ENCODE measurements around the gene EFCAB8.

DNA sequence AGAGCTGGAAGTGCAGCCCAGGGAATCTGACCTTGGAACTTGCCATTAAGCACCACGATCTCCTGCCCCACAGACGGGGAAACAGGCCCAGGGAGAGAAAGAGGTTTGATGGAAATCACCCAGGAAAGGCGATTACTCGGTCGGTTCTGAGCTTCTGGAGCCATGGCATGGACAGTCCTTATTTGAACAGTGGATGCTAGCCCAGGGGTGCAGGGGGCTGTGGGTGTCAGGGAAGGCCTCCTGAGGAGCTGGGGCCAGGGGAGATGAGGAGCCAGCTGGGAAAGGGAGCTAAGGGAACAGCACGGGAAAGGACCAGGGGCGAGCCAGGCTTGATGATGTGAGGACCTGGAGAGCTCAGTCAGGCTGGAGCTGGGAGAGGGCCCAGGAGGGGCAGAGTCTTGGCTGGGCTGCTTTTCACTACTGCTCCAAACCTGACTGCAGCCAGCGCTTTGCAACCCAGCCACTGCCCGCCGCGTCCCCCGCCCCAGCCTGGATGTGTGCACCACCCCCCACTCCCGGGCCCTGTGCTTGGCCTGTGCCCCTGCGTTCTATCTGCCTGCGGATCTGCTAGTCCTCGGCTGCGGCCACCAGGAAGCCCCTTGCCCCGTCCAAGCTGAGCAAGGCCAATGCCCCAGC, 127.7 kb downstream of the EFCAB8 start:
- TF ChIP-seq, protein P1, sequence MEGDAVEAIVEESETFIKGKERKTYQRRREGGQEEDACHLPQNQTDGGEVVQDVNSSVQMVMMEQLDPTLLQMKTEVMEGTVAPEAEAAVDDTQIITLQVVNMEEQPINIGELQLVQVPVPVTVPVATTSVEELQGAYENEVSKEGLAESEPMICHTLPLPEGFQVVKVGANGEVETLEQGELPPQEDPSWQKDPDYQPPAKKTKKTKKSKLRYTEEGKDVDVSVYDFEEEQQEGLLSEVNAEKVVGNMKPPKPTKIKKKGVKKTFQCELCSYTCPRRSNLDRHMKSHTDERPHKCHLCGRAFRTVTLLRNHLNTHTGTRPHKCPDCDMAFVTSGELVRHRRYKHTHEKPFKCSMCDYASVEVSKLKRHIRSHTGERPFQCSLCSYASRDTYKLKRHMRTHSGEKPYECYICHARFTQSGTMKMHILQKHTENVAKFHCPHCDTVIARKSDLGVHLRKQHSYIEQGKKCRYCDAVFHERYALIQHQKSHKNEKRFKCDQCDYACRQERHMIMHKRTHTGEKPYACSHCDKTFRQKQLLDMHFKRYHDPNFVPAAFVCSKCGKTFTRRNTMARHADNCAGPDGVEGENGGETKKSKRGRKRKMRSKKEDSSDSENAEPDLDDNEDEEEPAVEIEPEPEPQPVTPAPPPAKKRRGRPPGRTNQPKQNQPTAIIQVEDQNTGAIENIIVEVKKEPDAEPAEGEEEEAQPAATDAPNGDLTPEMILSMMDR (conservative IDR thresholded peaks at IDR 0.05; ENCODE audit: low read length), result no peak
- no peak for TF ChIP-seq EZH2phosphoT487 (IDR thresholded peaks at IDR 0.05; ENCODE audit: borderline replicate concordance, low read depth, low read length)

All from OCI-LY7 (cell line).